GF-D8 (cell line): ENCODE measurements around the gene RNF151.
"Not testable (repeated sequence)": the region's sequence is repeated elsewhere in the genome, so short reads cannot be mapped to it uniquely, and the experiment has no call there.

Source experiments
- DNase-seq: peaks from one replicate; lab custom pipeline; 2025; lab: John Stamatoyannopoulos, UW

The RNF151 gene

GRCh38 chr16:1966460-1966859 is at the start of gene RNF151:
Gene RNF151, plus strand, starts transcription at chr16:1966856. Its CDS starts 26 bp downstream, at chr16:1966882.
- no peak for DNase-seq

DNA sequence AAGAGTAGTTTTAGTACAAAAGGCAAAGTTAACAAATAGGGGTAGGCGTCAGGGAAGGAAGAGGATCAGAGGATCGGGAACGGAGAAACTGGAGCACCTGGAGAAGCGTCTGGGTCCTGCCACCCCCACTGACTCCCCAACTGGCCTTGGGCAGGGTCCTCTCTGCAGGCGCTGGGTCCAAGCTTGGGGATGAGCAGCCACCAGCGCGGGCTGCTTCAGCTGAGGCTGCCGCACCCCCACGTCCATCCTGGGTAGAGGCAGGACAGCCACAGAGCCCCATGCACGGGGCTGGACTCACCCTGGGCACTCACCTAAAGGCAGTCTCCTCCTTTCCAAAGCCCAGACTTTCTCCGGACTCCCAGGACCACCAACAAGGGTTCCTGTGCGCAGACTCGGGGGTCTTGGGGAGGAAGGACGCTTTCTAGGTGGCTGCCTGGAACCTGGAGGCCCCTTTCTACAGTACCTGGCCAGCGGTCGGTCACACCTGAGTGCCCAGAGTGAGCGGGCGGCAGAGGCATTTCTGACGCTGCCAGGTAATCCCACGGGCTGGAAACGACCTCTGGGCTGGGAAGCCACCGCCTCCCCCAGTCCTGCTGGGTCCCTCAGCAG is 49.5 kb upstream of the RNF151 start:
- DNase-seq: no peak

GRCh38 chr16:1917665-1918350 is 48.8 kb upstream of the RNF151 start:
- no peak for DNase-seq

DNA sequence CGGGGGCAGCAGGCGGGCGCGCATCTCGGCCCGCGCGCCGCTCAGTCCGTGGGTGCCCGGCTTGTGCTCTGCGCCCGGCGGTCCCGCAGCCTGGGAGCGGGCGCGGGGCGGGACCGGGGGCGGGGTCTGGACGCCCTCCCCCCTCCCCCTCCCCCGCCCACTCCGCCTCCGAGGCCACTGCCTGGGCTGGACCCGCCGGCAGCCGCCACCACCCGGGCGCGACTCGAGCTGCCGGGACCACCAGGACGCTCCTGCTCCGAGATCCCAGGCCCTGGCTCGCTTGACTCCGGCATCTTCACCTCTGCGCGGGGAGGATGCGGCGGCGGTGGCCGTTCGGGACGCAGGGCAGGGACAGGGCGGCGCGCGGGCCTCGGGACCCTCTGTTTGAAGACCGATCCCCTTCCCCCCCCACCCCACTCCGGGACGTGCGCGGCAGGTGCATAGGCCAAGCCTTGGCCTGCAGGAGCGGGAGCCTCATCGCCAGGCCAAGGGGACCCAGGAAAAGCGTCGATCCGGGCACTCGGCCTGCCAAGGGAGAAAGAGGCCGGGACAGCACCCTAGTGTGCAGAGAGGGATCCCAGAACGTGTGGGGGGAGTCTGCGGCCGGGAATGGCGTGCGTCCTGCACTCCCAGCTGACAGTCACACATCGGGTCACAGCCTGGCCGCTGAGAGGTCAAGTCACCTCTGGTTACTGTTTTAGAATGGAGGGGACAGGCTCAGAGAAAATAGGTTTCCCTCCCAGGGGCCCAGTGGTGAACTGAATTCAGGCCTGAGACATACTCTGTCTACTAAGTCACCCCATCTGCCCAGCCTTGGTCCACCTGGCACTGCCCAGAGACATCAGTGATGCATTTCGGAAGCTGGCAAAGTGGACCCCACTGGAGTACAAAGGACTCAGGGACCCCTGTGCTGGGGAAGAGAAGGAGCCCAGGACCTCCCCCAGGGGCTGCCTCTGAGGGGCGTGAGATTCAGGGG is 48.0 kb upstream of the RNF151 start, which contains the start of gene HS3ST6:
Gene HS3ST6, minus strand, starts transcription at position 65 of the 976 bp plus-strand sequence. CDS start 92 bp downstream, outside the sequence.
- DNase-seq: no peak

DNA sequence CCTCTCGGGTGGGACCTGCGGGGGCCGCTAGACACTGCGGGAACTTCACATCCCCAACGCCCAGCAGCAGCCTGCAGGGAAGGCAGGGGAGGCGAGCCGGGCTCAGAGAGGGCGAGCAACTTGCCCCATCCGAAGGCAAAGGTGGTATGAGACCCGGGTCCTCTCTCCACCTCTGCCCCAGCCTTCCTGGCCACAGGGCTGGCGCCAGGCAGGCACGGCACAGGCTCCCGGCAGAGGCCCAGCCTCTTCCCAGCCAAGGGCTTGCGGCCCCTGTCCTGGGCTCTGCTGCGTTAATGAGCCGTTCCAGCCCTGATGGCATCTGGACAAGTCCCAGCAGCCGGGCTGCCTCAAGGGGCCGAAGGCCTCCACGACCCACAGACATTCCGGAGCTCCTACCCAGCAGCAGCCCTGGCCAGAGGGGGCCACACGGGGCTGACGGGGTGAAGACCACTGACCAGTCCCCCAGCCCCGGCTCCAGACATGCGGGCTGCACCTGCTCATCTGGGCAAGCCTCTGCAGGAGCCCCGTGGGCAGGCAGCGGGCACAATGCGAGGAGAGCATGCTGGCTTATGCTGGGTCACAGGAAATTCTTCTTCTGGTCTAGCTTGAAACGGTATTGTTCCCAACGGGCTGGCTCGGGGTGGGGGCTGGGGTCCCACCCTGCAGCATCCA is 47.2 kb upstream of the RNF151 start:
- DNase-seq: no peak

DNA sequence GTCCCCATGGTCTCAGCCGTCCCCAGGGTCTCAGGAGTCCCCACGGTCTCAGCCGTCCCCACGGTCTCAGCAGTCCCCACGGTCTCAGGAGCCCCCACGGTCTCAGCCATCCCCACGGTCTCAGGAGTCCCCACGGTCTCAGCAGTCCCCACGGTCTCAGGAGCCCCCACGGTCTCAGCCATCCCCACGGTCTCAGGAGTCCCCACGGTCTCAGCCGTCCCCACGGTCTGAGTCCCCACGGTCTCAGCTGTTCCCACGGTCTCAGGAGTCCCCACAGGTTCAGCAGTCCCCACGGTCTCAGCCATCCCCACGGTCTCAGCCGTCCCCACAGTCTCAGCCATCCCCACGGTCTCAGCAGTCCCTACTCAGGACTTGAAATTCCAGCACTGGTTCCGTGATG is 46.5 kb upstream of the RNF151 start:
- DNase-seq: not testable (repeated sequence)

DNA sequence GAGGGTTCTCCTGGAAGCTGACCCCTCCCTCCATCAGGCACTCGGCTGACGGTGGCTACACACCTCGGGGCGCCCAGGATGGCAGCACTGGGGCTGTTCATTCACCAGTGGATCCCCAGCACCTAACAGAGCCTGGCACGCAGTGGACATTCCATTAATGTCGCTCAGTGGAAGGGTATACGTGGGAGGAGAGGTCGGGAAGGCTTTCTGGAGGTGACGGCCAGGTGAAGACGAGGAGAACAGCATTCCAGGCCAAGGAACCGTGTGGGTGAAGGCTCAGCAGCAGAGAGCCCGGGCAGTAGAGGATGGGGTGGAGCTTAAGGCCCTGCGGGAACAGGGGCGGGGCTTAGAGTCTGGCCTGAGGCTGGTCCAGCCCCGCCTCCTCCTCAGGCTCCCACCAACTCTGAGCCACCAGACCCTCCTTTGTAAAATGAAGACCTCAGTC is 45.9 kb upstream of the RNF151 start:
- no peak for DNase-seq

- DNase-seq: no peak
Observed at GRCh38 chr16:1922357-1922756, 44.3 kb upstream of the RNF151 start.

DNA sequence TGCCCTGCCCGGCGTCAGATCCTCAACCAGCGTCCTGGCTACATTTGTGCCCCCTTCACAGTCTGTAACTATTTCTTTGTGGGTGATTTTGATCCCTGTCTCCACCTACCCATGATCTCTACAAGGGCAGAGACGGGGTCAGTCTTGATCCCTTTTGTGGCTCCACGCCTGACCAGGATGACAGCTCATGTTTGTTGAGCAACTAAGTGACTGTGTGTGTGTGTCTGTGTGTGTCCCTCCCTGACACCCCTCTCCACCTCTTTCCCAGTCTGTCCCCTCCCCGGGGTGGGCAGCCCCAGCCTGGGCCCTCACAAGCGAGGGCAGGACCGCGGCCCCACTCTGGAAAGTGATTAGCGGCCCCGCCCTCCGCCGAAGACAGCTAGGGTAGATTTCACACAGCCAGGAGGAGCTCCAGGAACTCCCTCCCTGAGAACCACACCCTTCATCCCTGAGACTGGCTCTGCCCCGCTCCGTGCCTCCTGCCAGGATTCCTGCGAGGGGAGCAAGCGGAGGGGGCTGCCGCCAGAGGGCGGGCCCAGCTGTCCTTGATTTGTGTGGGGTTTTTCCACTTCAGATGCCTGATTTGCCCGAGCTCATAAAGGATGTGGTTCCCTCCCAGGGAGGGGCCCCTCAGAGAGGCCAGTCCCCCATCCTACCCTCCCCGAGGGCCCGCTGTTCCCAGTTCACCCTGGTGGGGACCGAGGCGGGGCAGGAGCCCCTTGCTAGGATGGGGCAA is 43.2 kb upstream of the RNF151 start:
- DNase-seq: no peak

DNA sequence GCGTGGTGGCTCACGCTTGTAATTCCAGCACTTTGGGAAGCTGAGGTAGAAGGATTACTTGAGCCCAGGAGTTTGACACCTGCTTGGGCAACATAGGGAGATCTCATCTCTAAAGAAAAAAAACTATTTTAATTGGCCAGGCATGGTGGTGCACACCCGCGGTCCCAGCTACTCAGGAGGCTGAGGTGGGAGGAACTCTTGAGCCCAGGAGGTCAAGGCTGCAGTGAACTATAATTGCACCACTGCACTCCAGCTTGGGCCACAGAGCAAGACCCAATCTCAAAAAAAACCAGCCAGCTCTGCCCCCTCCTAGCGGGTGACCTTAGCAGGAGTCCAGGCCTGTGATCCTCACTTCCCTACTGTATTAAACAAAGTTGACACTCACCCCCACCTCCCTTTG is 42.6 kb upstream of the RNF151 start:
- DNase-seq: no peak

- DNase-seq: no peak
Observed at GRCh38 chr16:1926271-1926670, 40.4 kb upstream of the RNF151 start.

DNA sequence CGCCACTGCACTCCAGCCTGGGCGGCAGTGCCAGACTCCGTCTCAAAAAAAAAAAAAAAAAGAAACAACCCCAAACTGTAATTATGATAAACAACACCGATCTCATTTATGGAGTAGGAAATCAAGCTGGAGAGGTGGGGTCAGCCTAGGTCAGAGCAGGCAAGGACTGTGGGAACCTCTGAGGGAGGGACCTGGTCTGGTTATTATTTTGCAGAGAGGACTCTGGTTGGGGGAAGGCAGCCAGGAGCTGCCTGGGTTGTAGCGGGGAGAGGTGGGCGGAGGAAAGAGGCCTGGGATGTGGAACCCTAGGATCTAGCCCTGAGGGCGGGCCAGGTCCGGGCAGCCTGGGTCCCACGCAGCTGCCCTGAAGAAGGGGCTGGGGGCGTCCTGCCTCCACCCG is 37.6 kb upstream of the RNF151 start:
- DNase-seq: no peak

- DNase-seq: peak; percentile 79
Observed at GRCh38 chr16:1929578-1930337, 36.9 kb upstream of the RNF151 start.

DNA sequence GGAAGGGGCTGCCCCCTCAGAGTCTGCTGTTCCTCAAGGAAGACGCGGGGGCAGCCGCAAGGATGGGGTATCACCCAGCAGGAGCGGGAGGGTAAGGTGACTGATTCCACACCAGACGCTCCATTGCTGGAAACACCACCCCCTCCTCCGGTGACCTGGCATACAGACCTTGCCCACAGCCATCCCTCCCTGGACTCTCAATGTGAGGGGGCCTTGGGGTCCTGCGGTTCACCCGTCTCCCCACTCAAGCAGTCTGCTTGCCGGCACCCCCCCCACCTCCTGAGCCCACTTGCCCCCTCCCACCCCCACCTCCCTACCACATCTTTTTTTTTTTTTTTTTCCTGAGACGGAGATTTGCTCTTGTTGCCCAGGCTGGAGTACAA is 36.3 kb upstream of the RNF151 start:
- DNase-seq: no peak

- DNase-seq: no peak
Observed at GRCh38 chr16:1932050-1933028, 34.3 kb upstream of the RNF151 start.

- no peak for DNase-seq
Observed at GRCh38 chr16:1933097-1933661, 33.5 kb upstream of the RNF151 start.

DNA sequence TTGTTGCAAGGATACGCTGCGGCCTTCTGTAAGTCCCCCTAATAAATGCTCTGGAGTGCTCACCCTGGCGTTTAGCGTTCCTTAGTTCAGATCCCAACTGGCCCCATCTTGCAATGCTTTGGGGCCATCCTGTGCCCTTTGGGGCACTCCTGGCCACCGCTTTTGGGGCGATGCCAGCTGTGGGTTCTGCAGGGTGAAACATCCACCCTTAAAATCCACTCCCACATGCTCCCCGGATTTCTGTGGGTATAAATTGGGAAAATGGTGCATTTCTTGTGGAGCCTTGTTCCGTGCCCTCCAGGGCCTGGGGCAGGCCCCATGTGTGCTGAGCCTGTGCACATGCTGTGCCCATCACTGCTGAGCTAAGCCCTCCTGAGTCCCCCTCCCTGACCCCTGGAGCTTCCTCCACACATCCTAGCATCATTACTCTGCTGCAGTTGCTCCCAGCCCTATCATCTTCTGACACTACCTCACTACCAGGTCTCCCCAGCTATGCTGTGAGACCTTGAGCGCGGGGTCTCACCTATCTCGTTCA is 29.6 kb upstream of the RNF151 start:
- DNase-seq: no peak

- DNase-seq: peak; percentile 74
Observed at GRCh38 chr16:1938316-1938715, 28.3 kb upstream of the RNF151 start.

- DNase-seq: no peak
Observed at GRCh38 chr16:1938910-1939309, 27.7 kb upstream of the RNF151 start.
